ENCODE measurements around the gene RPP25L. TPM values are rescaled to one million over a fixed set of nuclear protein-coding genes. Genes with fewer than 3 reads are reported as not detected.

Gene RPP25L
- total RNA-seq, 1 donor from 2014 or later = 17.5 TPM

DNA sequence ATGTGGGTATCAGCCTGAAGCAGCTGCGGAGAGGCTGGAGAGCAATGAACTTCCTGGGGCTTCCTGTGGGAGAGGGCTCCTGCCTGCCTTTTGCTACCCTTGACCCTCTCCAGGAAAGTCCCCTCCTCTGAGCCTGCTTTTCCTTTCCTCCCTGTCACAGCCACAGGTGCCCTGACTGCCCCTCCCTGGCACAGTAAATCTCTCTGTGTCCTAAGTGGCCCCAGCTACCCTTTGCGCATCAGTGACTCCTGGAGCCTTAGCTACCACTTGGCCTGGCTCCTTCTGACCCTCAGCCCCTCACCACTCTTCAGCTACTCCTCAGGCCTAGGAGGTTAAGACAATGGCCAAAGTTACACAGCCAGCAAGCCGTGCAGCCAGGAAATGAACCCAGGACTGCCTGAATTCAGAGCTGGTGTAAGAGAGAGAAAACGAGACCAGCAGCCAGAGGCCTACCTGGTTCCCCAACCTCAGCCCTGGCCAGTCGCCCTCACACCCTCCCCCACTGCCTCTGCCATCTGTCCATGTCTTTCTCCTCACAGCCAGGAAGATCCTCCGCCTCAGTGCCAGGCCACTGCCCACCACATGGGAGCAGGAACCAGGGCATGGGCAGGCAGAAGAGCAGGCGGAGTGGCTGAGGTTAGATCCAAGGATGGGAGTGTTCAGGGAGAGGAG, 41.0 kb downstream of the RPP25L start:
- peaks cover 7% of the 10 kb centered on the region for H3K4me1 Mint-ChIP-seq
- ATAC-seq (ENCODE audit: low read depth) (no peak), DNase-seq (no peak)
- POLR2A ChIA-PET = no interaction called here
- TF ChIP-seq, protein P1, sequence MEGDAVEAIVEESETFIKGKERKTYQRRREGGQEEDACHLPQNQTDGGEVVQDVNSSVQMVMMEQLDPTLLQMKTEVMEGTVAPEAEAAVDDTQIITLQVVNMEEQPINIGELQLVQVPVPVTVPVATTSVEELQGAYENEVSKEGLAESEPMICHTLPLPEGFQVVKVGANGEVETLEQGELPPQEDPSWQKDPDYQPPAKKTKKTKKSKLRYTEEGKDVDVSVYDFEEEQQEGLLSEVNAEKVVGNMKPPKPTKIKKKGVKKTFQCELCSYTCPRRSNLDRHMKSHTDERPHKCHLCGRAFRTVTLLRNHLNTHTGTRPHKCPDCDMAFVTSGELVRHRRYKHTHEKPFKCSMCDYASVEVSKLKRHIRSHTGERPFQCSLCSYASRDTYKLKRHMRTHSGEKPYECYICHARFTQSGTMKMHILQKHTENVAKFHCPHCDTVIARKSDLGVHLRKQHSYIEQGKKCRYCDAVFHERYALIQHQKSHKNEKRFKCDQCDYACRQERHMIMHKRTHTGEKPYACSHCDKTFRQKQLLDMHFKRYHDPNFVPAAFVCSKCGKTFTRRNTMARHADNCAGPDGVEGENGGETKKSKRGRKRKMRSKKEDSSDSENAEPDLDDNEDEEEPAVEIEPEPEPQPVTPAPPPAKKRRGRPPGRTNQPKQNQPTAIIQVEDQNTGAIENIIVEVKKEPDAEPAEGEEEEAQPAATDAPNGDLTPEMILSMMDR (IDR thresholded peaks at IDR 0.05) = no peak
- H3K9me3 Mint-ChIP-seq = no peaks in the 10 kb centered on the region
- no peaks in the 10 kb centered on the region for H3K36me3 Mint-ChIP-seq (ENCODE audit: low read depth)
- CTCF ChIA-PET = no interaction called here
- peaks cover 27% of the 10 kb centered on the region for H3K27me3 Mint-ChIP-seq
- intact Hi-C loops (cut with micrococcal nuclease) = no loop called here
- H3K27ac Mint-ChIP-seq = no peak overlapping the region
- no peak overlapping the region for H3K4me3 Mint-ChIP-seq

DNA sequence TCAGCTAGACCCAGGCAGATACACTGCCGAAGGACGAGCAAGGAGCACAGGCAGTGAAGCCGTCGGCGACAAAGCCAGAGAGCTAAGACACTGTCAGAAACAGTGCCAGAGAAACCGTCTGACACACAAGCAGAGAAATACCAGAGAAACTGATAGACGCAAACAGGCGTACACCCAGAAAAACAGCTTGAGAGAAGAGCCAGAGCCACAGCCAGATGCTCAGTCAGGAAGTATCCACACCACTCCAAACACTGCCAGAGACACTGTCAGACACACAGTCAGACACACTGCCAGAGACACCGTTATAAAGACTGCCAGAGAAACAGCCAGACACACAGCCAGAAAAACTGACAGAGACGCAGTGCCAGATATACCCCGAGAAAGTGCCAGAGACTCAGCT, 41.5 kb downstream of the RPP25L start:
- intact Hi-C loops (cut with micrococcal nuclease) = no loop called here
- H3K9me3 Mint-ChIP-seq = no peaks in the 10 kb centered on the region
- TF ChIP-seq, protein P1 (IDR thresholded peaks at IDR 0.05) = no peak
- H3K27ac Mint-ChIP-seq = no peak overlapping the region
- ATAC-seq (ENCODE audit: low read depth) (no peak), DNase-seq (no peak)
- no peak overlapping the region for H3K4me3 Mint-ChIP-seq
- CTCF ChIA-PET = no interaction called here
- H3K27me3 Mint-ChIP-seq = peaks cover 26% of the 10 kb centered on the region
- POLR2A ChIA-PET = no interaction called here
- no peaks in the 10 kb centered on the region for H3K36me3 Mint-ChIP-seq (ENCODE audit: low read depth)
- H3K4me1 Mint-ChIP-seq = peaks cover 7% of the 10 kb centered on the region

DNA sequence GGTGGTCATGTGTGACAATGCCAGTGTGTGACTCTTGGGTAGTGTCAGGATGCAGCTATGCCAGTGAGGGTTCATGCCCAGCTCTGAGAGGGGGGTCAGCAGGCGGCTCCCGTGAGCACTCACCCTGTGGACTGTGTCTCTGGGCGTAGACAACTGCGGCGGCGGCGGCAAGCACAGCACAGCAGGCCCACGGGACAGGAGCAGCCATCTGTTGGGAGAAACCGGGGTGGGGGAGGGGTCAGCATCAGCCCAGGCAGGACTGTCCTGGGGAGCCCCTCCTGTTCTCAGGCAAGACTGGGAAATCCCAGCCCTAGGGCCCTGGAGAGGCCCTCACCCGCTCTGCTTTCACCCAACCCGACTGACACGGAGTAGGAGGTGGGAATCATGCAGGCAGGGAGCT, 43.1 kb downstream of the RPP25L start:
- DNase-seq (no peak), ATAC-seq (ENCODE audit: low read depth) (no peak)
- Mint-ChIP-seq H3K4me3 (no peak overlapping the region), H3K27ac (no peak overlapping the region), H3K4me1 (peaks cover 7% of the 10 kb centered on the region), H3K27me3 (peaks cover 32% of the 10 kb centered on the region), H3K36me3 (ENCODE audit: low read depth) (no peaks in the 10 kb centered on the region), H3K9me3 (no peaks in the 10 kb centered on the region)
- ChIA-PET CTCF (no interaction called here), POLR2A (no interaction called here)
- intact Hi-C loops (cut with micrococcal nuclease) = no loop called here
- TF ChIP-seq, protein P1 (IDR thresholded peaks at IDR 0.05) = no peak

DNA sequence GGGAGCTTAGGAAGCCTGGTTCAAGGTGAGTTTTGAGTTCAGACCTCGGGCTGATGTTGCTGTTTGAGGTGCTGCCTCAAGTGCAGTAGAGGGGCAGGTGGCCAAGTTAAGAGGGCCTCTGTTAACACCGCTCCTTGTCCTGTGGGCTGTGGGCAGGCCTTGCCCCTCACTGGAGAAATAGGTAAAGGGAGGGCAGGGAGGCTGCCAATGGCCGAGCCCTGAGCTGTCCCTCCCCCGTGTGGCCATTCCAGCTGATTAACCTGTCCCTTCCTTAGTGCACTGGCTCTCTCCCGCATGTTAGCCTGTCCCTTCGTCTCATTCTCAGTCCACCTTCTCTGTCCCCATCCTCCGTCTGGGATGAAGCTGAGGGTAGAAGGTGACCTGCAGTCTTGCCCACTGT, 43.8 kb downstream of the RPP25L start:
- intact Hi-C loops (cut with micrococcal nuclease) = no loop called here
- TF ChIP-seq, protein P1 (IDR thresholded peaks at IDR 0.05) = no peak
- ATAC-seq (ENCODE audit: low read depth) = no peak
- peaks cover 7% of the 10 kb centered on the region for H3K4me1 Mint-ChIP-seq
- ChIA-PET POLR2A (no interaction called here), CTCF (no interaction called here)
- H3K27ac Mint-ChIP-seq = no peak overlapping the region
- no peak overlapping the region for H3K4me3 Mint-ChIP-seq
- no peaks in the 10 kb centered on the region for H3K36me3 Mint-ChIP-seq (ENCODE audit: low read depth)
- H3K27me3 Mint-ChIP-seq = peaks cover 35% of the 10 kb centered on the region
- no peak for DNase-seq
- no peaks in the 10 kb centered on the region for H3K9me3 Mint-ChIP-seq

DNA sequence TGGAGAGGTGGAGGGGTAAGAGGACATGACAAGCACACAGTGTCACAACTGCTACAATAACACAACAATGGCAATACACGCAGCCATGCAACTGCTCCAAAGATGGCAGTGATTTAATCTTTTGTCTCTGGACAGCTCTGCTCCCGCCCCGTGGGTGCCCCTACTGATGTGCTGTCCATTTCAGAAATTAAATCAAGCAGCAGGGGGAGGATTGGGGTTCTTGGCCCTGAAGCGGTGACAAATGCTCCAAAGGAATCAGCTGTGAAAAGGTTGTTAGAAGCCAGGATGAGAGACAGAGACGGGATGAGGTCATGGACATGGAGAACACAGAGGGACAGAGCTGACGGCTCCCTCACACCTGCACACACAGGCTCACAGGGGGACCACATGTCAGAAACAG, 44.9 kb downstream of the RPP25L start:
- ChIA-PET POLR2A (no interaction called here), CTCF (no interaction called here)
- H3K4me1 Mint-ChIP-seq = peaks cover 4% of the 10 kb centered on the region
- no peak overlapping the region for H3K27ac Mint-ChIP-seq
- ATAC-seq (ENCODE audit: low read depth) (no peak), DNase-seq (no peak)
- TF ChIP-seq, protein P1 (IDR thresholded peaks at IDR 0.05) = no peak
- H3K27me3 Mint-ChIP-seq = peaks cover 33% of the 10 kb centered on the region
- no peak overlapping the region for H3K4me3 Mint-ChIP-seq
- H3K36me3 Mint-ChIP-seq (ENCODE audit: low read depth) = no peaks in the 10 kb centered on the region
- H3K9me3 Mint-ChIP-seq = no peaks in the 10 kb centered on the region
- intact Hi-C loops (cut with micrococcal nuclease) = no loop called here
